GM23338 (cell line): ENCODE data around the gene FUT8. TPM values are rescaled to one million over a fixed set of nuclear protein-coding genes. Genes with fewer than 3 reads are reported as not detected.

Experiments
- ATAC-seq: fragments of 200-7000 bp; cut with Tn5 transposase; 3 replicates; pipeline ENCODE4 v1.9.1; 2020
- DNase-seq: peaks from one replicate; pipeline ENCODE4 v3.0.0-alpha.2; 2015; ENCODE audit warnings: low spot score
- H2AFZ ChIP-seq: fragments of 200-600 bp; sonication (generic); 2 replicates; pipeline ENCODE4 v1.8.0; 2016; ENCODE audit warnings: antibody characterized with exemption, mild to moderate bottlenecking, moderate library complexity
- H3F3A ChIP-seq: fragments of 200-600 bp; sonication (generic); replicated peaks from 2 replicates; pipeline ENCODE4 v1.8.0; 2017; ENCODE audit warnings: antibody characterized with exemption, mixed run types, low read depth
- H3K27ac ChIP-seq: fragments of 200-600 bp; sonication (generic); 2 replicates; pipeline ENCODE4 v1.6.1; 2016; ENCODE audit warnings: low read depth
- H3K27me3 ChIP-seq: fragments of 200-600 bp; sonication (generic); 2 replicates; pipeline ENCODE4 v1.8.0; 2016; ENCODE audit warnings: mild to moderate bottlenecking, mixed run types, moderate library complexity; ENCODE audit not compliant: insufficient read depth
- H3K36me3 ChIP-seq: fragments of 200-600 bp; sonication (generic); 2 replicates; pipeline ENCODE4 v1.8.0; 2016; ENCODE audit warnings: mild to moderate bottlenecking; ENCODE audit not compliant: insufficient read depth
- H3K4me1 ChIP-seq: fragments of 200-600 bp; sonication (generic); 2 replicates; pipeline ENCODE4 v1.8.0; 2016; ENCODE audit warnings: mild to moderate bottlenecking, moderate library complexity; ENCODE audit not compliant: insufficient read depth
- H3K4me2 ChIP-seq: fragments of 200-600 bp; sonication (generic); 2 replicates; pipeline ENCODE4 v1.7.1; 2017; ENCODE audit warnings: mixed run types
- H3K4me3 ChIP-seq: fragments of 200-600 bp; sonication (generic); 2 replicates; pipeline ENCODE4 v1.6.1; 2016; ENCODE audit warnings: mixed run types
- H3K79me2 ChIP-seq: fragments of 200-600 bp; sonication (generic); replicated peaks from 2 replicates; pipeline ENCODE4 v1.8.0; 2017; ENCODE audit warnings: mild to moderate bottlenecking; ENCODE audit not compliant: insufficient read depth
- H3K9me2 ChIP-seq: fragments of 200-600 bp; sonication (generic); 2 replicates; pipeline ENCODE4 v1.8.0; 2017; ENCODE audit not compliant: insufficient read depth
- H4K20me1 ChIP-seq: fragments of 200-600 bp; sonication (generic); replicated peaks from 2 replicates; pipeline ENCODE4 v1.8.0; 2017; ENCODE audit warnings: mild to moderate bottlenecking; ENCODE audit not compliant: insufficient read depth
- H3K27ac Mint-ChIP-seq: 2 replicates; pipeline ENCODE4 v1.8.0; 2020; ENCODE audit warnings: inconsistent platforms, mild to moderate bottlenecking, moderate library complexity, mixed read lengths
- H3K27me3 Mint-ChIP-seq: 3 replicates; pipeline ENCODE4 v1.8.0; 2022; ENCODE audit warnings: low read depth, mild to moderate bottlenecking, moderate library complexity, mixed read lengths, inconsistent platforms; ENCODE audit not compliant: insufficient read depth, poor library complexity
- H3K36me3 Mint-ChIP-seq: 3 replicates; pipeline ENCODE4 v1.8.0; 2021; ENCODE audit warnings: low read depth, mild to moderate bottlenecking, inconsistent platforms, moderate library complexity, mixed read lengths
- H3K4me1 Mint-ChIP-seq: 3 replicates; pipeline ENCODE4 v1.8.0; 2020; ENCODE audit warnings: mild to moderate bottlenecking, inconsistent platforms, mixed read lengths
- H3K4me3 Mint-ChIP-seq: 3 replicates; pipeline ENCODE4 v1.8.0; 2021; ENCODE audit warnings: moderate library complexity, mild to moderate bottlenecking, inconsistent platforms, mixed read lengths
- H3K9me3 Mint-ChIP-seq: 3 replicates; pipeline ENCODE4 v1.8.0; 2020; ENCODE audit warnings: moderate library complexity, mild to moderate bottlenecking, inconsistent platforms, mixed read lengths
- CREB1 ChIP-seq: fragments of 250-450 bp; sonication (Bioruptor Pico); IDR thresholded peaks from 2 replicates; pipeline ENCODE4 v1.5.0; 2020; ENCODE audit warnings: low read depth, mild to moderate bottlenecking, moderate library complexity
- CTCF ChIP-seq, 2 experiments: fragments of 200-600 bp in 1 of 2; sonication (generic) in 1 of 2; conservative IDR thresholded peaks; 2 replicates each; pipeline versions ENCODE4 v1.5.1 to v1.6.1; 2016 to 2017; ENCODE audit warnings: antibody characterized with exemption in 2 of 2, low read depth in 2 of 2, mild to moderate bottlenecking in 2 of 2, moderate library complexity in 1 of 2
- EZH2 ChIP-seq: fragments of 200-600 bp; sonication (generic); IDR thresholded peaks from one replicate; pipeline ENCODE4 v1.8.0; 2017; ENCODE audit warnings: antibody characterized with exemption, mild to moderate bottlenecking, low read depth; ENCODE audit not compliant: unreplicated experiment
- EZH2phosphoT487 ChIP-seq: fragments of 200-600 bp; sonication (generic); IDR thresholded peaks from one replicate; pipeline ENCODE4 v1.8.1; 2018; ENCODE audit warnings: antibody characterized with exemption; ENCODE audit not compliant: unreplicated experiment
- JUNB ChIP-seq: IDR thresholded peaks from one replicate; pipeline ENCODE4 v1.6.1; 2016; ENCODE audit warnings: antibody characterized with exemption; ENCODE audit not compliant: unreplicated experiment
- NANOG ChIP-seq: IDR thresholded peaks from 2 replicates; pipeline ENCODE4 v1.6.1; 2016; ENCODE audit warnings: antibody characterized with exemption, borderline replicate concordance
- POLR2AphosphoS5 ChIP-seq: IDR thresholded peaks from 2 replicates; pipeline ENCODE4 v1.6.1; 2016; ENCODE audit warnings: antibody characterized with exemption, low read depth
- REST ChIP-seq: IDR thresholded peaks from one replicate; pipeline ENCODE4 v1.6.1; 2018; ENCODE audit warnings: antibody characterized with exemption; ENCODE audit not compliant: unreplicated experiment
- STAT1 ChIP-seq: IDR thresholded peaks from one replicate; pipeline ENCODE4 v1.6.1; 2016; ENCODE audit warnings: antibody characterized with exemption; ENCODE audit not compliant: unreplicated experiment
- ZNF114 ChIP-seq: fragments of 250-450 bp; sonication (Bioruptor Pico); IDR thresholded peaks from 2 replicates; pipeline ENCODE4 v1.5.0; 2020; ENCODE audit warnings: mild to moderate bottlenecking, moderate library complexity
- ZNF331 ChIP-seq: fragments of 250-450 bp; sonication (Bioruptor Pico); IDR thresholded peaks from 2 replicates; pipeline ENCODE4 v1.5.0; 2020; ENCODE audit warnings: low read depth, mild to moderate bottlenecking, moderate library complexity
- polyA plus RNA-seq: library from polyadenylated mRNA; unstranded; fragments of >200 nt; fragmentation: Nextera tagmentation; extraction: Ambion mirVana; gene quantifications from 2 replicates; pipeline ENCODE4 v1.2.1, GENCODE V29; 2016
- total RNA-seq: library from RNA; depleted of rRNA; stranded (reverse); fragments of >200 nt; shearing (Covaris generic); gene quantifications from 2 replicates; pipeline ENCODE4 v1.2.3, GENCODE V29; 2014
- TF ChIP-seq, protein P1 (sequence below): IDR thresholded peaks from 2 replicates; pipeline ENCODE4 v1.6.1; 2016; ENCODE audit warnings: antibody characterized with exemption
- TF ChIP-seq, protein P2 (sequence below): fragments of 250-450 bp; sonication (Bioruptor Pico); IDR thresholded peaks from 2 replicates; pipeline ENCODE4 v1.5.0; 2020; ENCODE audit warnings: mild to moderate bottlenecking, moderate library complexity

The FUT8 gene
- total and polyA plus RNA-seq, 2 experiments from 2014 or later, result 8.2 to 23.2 TPM

DNA sequence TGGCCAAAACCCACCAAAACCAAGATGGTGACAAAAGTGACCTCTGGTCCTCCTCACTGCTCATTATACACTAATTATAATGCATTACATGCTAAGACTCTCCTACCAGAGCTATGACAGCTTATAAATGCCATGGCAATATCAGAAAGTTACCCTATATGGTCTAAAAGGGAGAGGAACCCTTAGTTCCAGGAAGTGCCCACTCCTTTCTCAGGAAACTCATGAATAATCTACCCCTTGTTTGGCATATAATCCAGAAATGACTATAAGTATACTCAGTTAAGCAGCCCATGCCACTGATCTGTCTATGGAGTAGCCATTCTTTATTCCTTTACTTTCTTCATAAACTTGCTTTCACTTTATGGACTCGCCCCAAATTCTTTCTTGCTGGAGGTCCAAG, 43.0 kb upstream of the FUT8 start:
- Histone ChIP-seq H3K36me3 (no peaks in the 10 kb centered on the region), H3K9me2 (no peaks in the 10 kb centered on the region), H3K4me3 (no peak overlapping the region), H3K4me2 (no peak overlapping the region), H4K20me1 (no peaks in the 10 kb centered on the region), H3K4me1 (peaks cover 25% of the 10 kb centered on the region), H2AFZ (no peak overlapping the region), H3K27ac (no peak overlapping the region), H3K79me2 (no peaks in the 10 kb centered on the region), H3F3A (no peaks in the 10 kb centered on the region), H3K27me3 (no peaks in the 10 kb centered on the region)
- ATAC-seq (no peak), DNase-seq (no peak)
- no peaks in the 10 kb centered on the region for H3K27me3 Mint-ChIP-seq
- TF ChIP-seq EZH2phosphoT487 (no peak), POLR2AphosphoS5 (no peak), ZNF114 (CRISPR knock-in tag) (no peak), REST (no peak), CREB1 (CRISPR knock-in tag) (no peak), EZH2 (no peak), NANOG (no peak), ZNF331 (CRISPR knock-in tag) (no peak), STAT1 (no peak), JUNB (no peak), CTCF (conservative IDR thresholded peaks at IDR 0.05; ENCODE audit: low read depth in 2 of 2) (no peak)
- TF ChIP-seq, protein P1, sequence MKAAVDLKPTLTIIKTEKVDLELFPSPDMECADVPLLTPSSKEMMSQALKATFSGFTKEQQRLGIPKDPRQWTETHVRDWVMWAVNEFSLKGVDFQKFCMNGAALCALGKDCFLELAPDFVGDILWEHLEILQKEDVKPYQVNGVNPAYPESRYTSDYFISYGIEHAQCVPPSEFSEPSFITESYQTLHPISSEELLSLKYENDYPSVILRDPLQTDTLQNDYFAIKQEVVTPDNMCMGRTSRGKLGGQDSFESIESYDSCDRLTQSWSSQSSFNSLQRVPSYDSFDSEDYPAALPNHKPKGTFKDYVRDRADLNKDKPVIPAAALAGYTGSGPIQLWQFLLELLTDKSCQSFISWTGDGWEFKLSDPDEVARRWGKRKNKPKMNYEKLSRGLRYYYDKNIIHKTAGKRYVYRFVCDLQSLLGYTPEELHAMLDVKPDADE, result no peak
- TF ChIP-seq, protein P2, sequence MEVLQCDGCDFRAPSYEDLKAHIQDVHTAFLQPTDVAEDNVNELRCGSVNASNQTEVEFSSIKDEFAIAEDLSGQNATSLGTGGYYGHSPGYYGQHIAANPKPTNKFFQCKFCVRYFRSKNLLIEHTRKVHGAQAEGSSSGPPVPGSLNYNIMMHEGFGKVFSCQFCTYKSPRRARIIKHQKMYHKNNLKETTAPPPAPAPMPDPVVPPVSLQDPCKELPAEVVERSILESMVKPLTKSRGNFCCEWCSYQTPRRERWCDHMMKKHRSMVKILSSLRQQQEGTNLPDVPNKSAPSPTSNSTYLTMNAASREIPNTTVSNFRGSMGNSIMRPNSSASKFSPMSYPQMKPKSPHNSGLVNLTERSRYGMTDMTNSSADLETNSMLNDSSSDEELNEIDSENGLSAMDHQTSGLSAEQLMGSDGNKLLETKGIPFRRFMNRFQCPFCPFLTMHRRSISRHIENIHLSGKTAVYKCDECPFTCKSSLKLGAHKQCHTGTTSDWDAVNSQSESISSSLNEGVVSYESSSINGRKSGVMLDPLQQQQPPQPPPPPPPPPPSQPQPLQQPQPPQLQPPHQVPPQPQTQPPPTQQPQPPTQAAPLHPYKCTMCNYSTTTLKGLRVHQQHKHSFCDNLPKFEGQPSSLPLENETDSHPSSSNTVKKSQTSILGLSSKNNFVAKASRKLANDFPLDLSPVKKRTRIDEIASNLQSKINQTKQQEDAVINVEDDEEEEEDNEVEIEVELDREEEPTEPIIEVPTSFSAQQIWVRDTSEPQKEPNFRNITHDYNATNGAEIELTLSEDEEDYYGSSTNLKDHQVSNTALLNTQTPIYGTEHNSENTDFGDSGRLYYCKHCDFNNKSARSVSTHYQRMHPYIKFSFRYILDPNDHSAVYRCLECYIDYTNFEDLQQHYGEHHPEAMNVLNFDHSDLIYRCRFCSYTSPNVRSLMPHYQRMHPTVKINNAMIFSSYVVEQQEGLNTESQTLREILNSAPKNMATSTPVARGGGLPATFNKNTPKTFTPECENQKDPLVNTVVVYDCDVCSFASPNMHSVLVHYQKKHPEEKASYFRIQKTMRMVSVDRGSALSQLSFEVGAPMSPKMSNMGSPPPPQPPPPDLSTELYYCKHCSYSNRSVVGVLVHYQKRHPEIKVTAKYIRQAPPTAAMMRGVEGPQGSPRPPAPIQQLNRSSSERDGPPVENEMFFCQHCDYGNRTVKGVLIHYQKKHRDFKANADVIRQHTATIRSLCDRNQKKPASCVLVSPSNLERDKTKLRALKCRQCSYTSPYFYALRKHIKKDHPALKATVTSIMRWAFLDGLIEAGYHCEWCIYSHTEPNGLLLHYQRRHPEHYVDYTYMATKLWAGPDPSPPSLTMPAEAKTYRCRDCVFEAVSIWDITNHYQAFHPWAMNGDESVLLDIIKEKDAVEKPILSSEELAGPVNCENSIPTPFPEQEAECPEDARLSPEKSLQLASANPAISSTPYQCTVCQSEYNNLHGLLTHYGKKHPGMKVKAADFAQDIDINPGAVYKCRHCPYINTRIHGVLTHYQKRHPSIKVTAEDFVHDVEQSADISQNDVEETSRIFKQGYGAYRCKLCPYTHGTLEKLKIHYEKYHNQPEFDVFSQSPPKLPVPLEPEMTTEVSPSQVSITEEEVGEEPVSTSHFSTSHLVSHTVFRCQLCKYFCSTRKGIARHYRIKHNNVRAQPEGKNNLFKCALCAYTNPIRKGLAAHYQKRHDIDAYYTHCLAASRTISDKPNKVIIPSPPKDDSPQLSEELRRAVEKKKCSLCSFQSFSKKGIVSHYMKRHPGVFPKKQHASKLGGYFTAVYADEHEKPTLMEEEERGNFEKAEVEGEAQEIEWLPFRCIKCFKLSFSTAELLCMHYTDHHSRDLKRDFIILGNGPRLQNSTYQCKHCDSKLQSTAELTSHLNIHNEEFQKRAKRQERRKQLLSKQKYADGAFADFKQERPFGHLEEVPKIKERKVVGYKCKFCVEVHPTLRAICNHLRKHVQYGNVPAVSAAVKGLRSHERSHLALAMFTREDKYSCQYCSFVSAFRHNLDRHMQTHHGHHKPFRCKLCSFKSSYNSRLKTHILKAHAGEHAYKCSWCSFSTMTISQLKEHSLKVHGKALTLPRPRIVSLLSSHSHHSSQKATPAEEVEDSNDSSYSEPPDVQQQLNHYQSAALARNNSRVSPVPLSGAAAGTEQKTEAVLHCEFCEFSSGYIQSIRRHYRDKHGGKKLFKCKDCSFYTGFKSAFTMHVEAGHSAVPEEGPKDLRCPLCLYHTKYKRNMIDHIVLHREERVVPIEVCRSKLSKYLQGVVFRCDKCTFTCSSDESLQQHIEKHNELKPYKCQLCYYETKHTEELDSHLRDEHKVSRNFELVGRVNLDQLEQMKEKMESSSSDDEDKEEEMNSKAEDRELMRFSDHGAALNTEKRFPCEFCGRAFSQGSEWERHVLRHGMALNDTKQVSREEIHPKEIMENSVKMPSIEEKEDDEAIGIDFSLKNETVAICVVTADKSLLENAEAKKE (CRISPR knock-in tag), result no peak
- H3K9me3 Mint-ChIP-seq, result no peaks in the 10 kb centered on the region
- H3K4me1 Mint-ChIP-seq, result peaks cover 32% of the 10 kb centered on the region
- no peak overlapping the region for H3K4me3 Mint-ChIP-seq
- no peaks in the 10 kb centered on the region for H3K36me3 Mint-ChIP-seq
- H3K27ac Mint-ChIP-seq, result no peak overlapping the region
